T-helper 2 cell (primary cell): ENCODE measurements around the gene NEK7.
"Not testable (repeated sequence)": the region's sequence is repeated elsewhere in the genome, so short reads cannot be mapped to it uniquely, and the experiment has no call there.

Experiments used
- DNase-seq, 5 experiments: peaks; one replicate each; pipeline versions ENCODE4 v3.0.0 to v3.0.0-alpha.2; 2012 to 2022
- total RNA-seq, 2 donors: gene quantifications; one replicate each; lab custom pipeline; 2026; lab: John Stamatoyannopoulos, UW

The NEK7 gene
- 44.6 to 68.8 reads per million in 2 donors for total RNA-seq

- DNase-seq: peak; percentile 39 to 84 (median 45)
Observed at GRCh38 chr1:198156745-198157240, at the start of gene NEK7. NEK7 (plus strand) TSS chr1:198156998; CDS start chr1:198232581, 75,583 bp downstream.

GRCh38 chr1:198107091-198107501 lies 49.7 kb upstream of the NEK7 start:
- DNase-seq: no peak

- no peak for DNase-seq
Observed at GRCh38 chr1:198108636-198109370, 48.0 kb upstream of the NEK7 start.

GRCh38 chr1:198109371-198109715 lies 47.5 kb upstream of the NEK7 start:
- DNase-seq: no peak

- no peak for DNase-seq
Observed at GRCh38 chr1:198113342-198113750, 43.5 kb upstream of the NEK7 start.

- DNase-seq: no peak
Observed at GRCh38 chr1:198116069-198116468, 40.7 kb upstream of the NEK7 start.

- DNase-seq: no peak
Observed at GRCh38 chr1:198116469-198116868, 40.3 kb upstream of the NEK7 start.

GRCh38 chr1:198117267-198117666 lies 39.5 kb upstream of the NEK7 start:
- no peak for DNase-seq

- DNase-seq: no peak
Observed at GRCh38 chr1:198118134-198118533, 38.7 kb upstream of the NEK7 start.

GRCh38 chr1:198119906-198120305 lies 36.9 kb upstream of the NEK7 start:
- DNase-seq: no peak

- peak in 1 of 5 experiments; percentile 47 for DNase-seq
Observed at GRCh38 chr1:198121056-198121826, 35.6 kb upstream of the NEK7 start.

GRCh38 chr1:198122693-198123092 lies 34.1 kb upstream of the NEK7 start:
- no peak for DNase-seq

GRCh38 chr1:198123133-198123532 lies 33.7 kb upstream of the NEK7 start:
- no peak for DNase-seq

GRCh38 chr1:198124673-198125072 lies 32.1 kb upstream of the NEK7 start:
- DNase-seq: no peak

GRCh38 chr1:198125995-198126735 lies 30.6 kb upstream of the NEK7 start:
- DNase-seq: no peak

GRCh38 chr1:198128533-198128932 lies 28.3 kb upstream of the NEK7 start:
- no peak for DNase-seq

GRCh38 chr1:198130053-198130452 lies 26.7 kb upstream of the NEK7 start:
- DNase-seq: not testable (repeated sequence)

- peak in 1 of 5 experiments; percentile 11 for DNase-seq
Observed at GRCh38 chr1:198132060-198132781, 24.6 kb upstream of the NEK7 start.

- no peak for DNase-seq
Observed at GRCh38 chr1:198134252-198134651, 22.5 kb upstream of the NEK7 start.

GRCh38 chr1:198135366-198135765 lies 21.4 kb upstream of the NEK7 start:
- no peak for DNase-seq

GRCh38 chr1:198141668-198142351 lies 15.0 kb upstream of the NEK7 start:
- peak in 1 of 5 experiments; percentile 33 for DNase-seq

- DNase-seq: peak in 1 of 5 experiments; percentile 74
Observed at GRCh38 chr1:198143797-198144196, 13.0 kb upstream of the NEK7 start.
